HepG2 (cell line): ENCODE measurements around the gene SEPTIN3. TPM values are rescaled to one million over a fixed set of nuclear protein-coding genes. Genes with fewer than 3 reads are reported as not detected.

Experiments used
- ATAD3A ChIP-seq: sonication (generic); formaldehyde crosslinking; IDR thresholded peaks from 2 replicates; pipeline ENCODE4 v1.4.0; 2020; ENCODE audit warnings: missing genetic modification reagents
- HNRNPLL ChIP-seq: fragments of 200-400 bp; formaldehyde crosslinking; IDR thresholded peaks from 2 replicates; pipeline ENCODE4 v1.6.1; 2017; ENCODE audit warnings: mild to moderate bottlenecking, low read depth, low read length; ENCODE audit not compliant: poor library complexity, severe bottlenecking
- KAT2B ChIP-seq: fragments of 150-350 bp; IDR thresholded peaks from 2 replicates; pipeline ENCODE4 v1.6.1; 2014; ENCODE audit warnings: low read depth, low read length, borderline replicate concordance
- KDM5A ChIP-seq: fragments of 200-600 bp; sonication (generic); IDR thresholded peaks from 2 replicates; pipeline ENCODE4 v1.7.0; 2018; ENCODE audit warnings: antibody characterized with exemption, mild to moderate bottlenecking, low read length, borderline replicate concordance
- MEF2D ChIP-seq: sonication (generic); formaldehyde crosslinking; IDR thresholded peaks from 2 replicates; pipeline ENCODE4 v1.5.1; 2020; ENCODE audit warnings: mild to moderate bottlenecking, missing genetic modification reagents
- MYC ChIP-seq: sonication (generic); formaldehyde crosslinking; IDR thresholded peaks from 2 replicates; pipeline ENCODE4 v1.9.0; 2021; ENCODE audit warnings: missing genetic modification reagents, borderline replicate concordance
- NONO ChIP-seq, 2 experiments: fragments of 450-650 bp in 1 of 2; sonication (generic) in 1 of 2; formaldehyde crosslinking in 1 of 2; IDR thresholded peaks in 1 of 2; conservative IDR thresholded peaks in 1 of 2; 2 replicates each; pipeline versions ENCODE4 v1.6.1 to v1.8.0; 2017 to 2022; ENCODE audit warnings: mild to moderate bottlenecking in 1 of 2, missing genetic modification reagents in 1 of 2, moderate library complexity in 1 of 2
- PBX2 ChIP-seq: IDR thresholded peaks from 2 replicates; pipeline ENCODE4 v1.6.1; 2016; ENCODE audit warnings: control low read depth
- SIX1 ChIP-seq: sonication (generic); formaldehyde crosslinking; IDR thresholded peaks from 2 replicates; pipeline ENCODE4 v1.4.0; 2020; ENCODE audit warnings: missing genetic modification reagents, borderline replicate concordance
- THYN1 ChIP-seq: sonication (generic); formaldehyde crosslinking; IDR thresholded peaks from 2 replicates; pipeline ENCODE4 v1.8.1; 2023; ENCODE audit warnings: low read depth, mild to moderate bottlenecking, moderate library complexity, missing genetic modification reagents, borderline replicate concordance
- ZBTB38 ChIP-seq: sonication (generic); formaldehyde crosslinking; IDR thresholded peaks from 2 replicates; pipeline ENCODE4 v1.5.1; 2020; ENCODE audit warnings: mild to moderate bottlenecking, missing genetic modification reagents
- ZEB1 ChIP-seq: IDR thresholded peaks from 2 replicates; pipeline ENCODE4 v1.6.1; 2012; ENCODE audit warnings: mild to moderate bottlenecking, low read depth, inconsistent platforms; ENCODE audit not compliant: insufficient replicate concordance
- ZFP36L1 ChIP-seq: sonication (generic); formaldehyde crosslinking; IDR thresholded peaks from 2 replicates; pipeline ENCODE4 v1.8.0; 2022; ENCODE audit warnings: mild to moderate bottlenecking, missing genetic modification reagents, moderate library complexity
- ZNF142 ChIP-seq: sonication (generic); formaldehyde crosslinking; IDR thresholded peaks from 2 replicates; pipeline ENCODE4 v1.4.0; 2020; ENCODE audit warnings: missing genetic modification reagents
- ZNF33B ChIP-seq: sonication (generic); formaldehyde crosslinking; IDR thresholded peaks from 2 replicates; pipeline ENCODE4 v1.5.1; 2020; ENCODE audit warnings: mild to moderate bottlenecking, missing genetic modification reagents
- ZNF503 ChIP-seq: sonication (generic); formaldehyde crosslinking; IDR thresholded peaks from 2 replicates; pipeline ENCODE4 v1.4.0; 2020; ENCODE audit warnings: missing genetic modification reagents
- ZNF782 ChIP-seq: sonication (generic); formaldehyde crosslinking; IDR thresholded peaks from 2 replicates; pipeline ENCODE4 v1.4.0; 2020; ENCODE audit warnings: missing genetic modification reagents, mild to moderate bottlenecking, borderline replicate concordance
- polyA plus RNA-seq, 8 experiments: library from polyadenylated mRNA; depleted of rRNA in 3 of 8; stranded (reverse) in 7 of 8; unstranded in 1 of 8; fragments of >200 nt; fragmentation: Illumina TruSeq in 4 of 8; extraction: Trizol in 4 of 8; gene quantifications; 2 replicates each; pipeline versions ENCODE4 v1.2.1 to v1.2.3, GENCODE V29; 2011 to 2016; ENCODE audit warnings: low read depth in 4 of 8, missing spikeins in 1 of 8, mixed read lengths in 1 of 8; ENCODE audit not compliant: insufficient read depth in 1 of 8
- total RNA-seq, 5 experiments: library from RNA; depleted of rRNA; stranded (reverse); fragments of >200 nt; fragmentation: Illumina TruSeq; extraction: Trizol; gene quantifications; 2 replicates each; pipeline ENCODE4 v1.2.3, GENCODE V29; 2016; ENCODE audit warnings: low read depth in 1 of 5

Gene SEPTIN3
- total and polyA plus RNA-seq, 2 of the 13 experiments (the other 11 are each of a cell fraction or from before 2014, with no cell fraction given) = 0.04 TPM; not detected in 1

DNA sequence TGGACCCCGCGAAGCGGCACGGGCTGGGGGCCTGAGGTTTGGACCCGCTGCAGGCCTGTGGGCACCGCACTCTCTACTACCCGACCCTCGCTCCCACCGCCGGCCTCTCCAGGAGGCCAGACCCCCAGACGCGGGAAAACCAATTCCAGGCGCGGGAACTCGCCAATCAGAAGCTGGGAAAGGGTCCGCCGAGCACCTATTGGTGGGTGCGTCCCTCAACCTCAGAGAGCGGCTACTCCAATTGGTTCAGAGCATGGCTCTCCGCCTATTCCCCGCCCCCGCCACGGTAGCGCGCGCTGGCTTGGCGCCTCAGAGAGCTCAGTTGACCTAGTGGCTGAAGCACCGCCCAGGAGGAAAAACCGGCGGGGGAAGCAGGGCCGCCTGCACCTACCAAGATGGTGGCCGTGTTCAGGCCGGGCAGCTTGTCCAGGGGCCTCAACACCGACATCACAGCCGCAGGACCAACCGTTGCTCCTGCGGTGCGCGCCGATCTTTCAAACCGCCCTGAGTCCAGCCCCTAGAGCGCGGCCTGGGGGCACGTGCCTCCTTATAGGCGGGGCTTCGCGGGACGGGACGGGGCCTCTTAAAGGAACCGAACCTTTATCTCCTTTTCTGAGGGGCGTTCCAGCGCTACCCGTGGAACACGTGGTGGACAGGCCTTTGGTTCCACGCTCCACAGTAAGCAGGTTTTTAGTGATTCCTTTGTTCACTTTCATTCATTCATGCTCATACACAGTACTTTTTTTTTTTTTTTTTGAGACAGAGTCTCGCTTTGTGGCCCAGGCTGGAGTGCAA lies 22.4 kb upstream of the SEPTIN3 start, which contains the start of gene CENPM (continued):
- TF ChIP-seq ZNF142 (CRISPR knock-in tag) (peak; percentile 63; the same call in 1 of the 2 replicates), PBX2 (peak; percentile 23; the same call in 1 of the 2 replicates), ZNF782 (0 out of 2 replicates have a peak, but pooled peaks have one; percentile 63), MEF2D (peak; percentile 84), ATAD3A (CRISPR knock-in tag) (no peak), ZEB1 (no peak), HNRNPLL (peak; percentile 67), SIX1 (CRISPR knock-in tag) (no peak), THYN1 (peak; percentile 80; the same call in 1 of the 2 replicates), MYC (CRISPR knock-in tag) (peak; percentile 81), ZNF33B (CRISPR knock-in tag) (0 out of 2 replicates have a peak, but pooled peaks have one; percentile 68), ZBTB38 (CRISPR knock-in tag) (no peak; the same call in 1 of the 2 replicates), ZFP36L1 (peak; percentile 98), ZNF503 (CRISPR knock-in tag) (0 out of 2 replicates have a peak, but pooled peaks have one; percentile 60), NONO (IDR thresholded peaks at IDR 0.05) (no peak), NONO (CRISPR knock-in tag; conservative IDR thresholded peaks at IDR 0.05) (no peak), KDM5A (peak; percentile 66; the same call in 1 of the 2 replicates), KAT2B (no peak)
